H1 (cell line): Measurements from ENCODE around the gene PDIA6. TPM values are rescaled to one million over a fixed set of nuclear protein-coding genes. Genes with fewer than 3 reads are reported as not detected.

Experiments used
- SP4 ChIP-seq: IDR thresholded peaks from 2 replicates; pipeline ENCODE4 v1.6.1; 2012; ENCODE audit warnings: low read length, inconsistent platforms
- polyA plus RNA-seq, 7 experiments: library from polyadenylated mRNA; depleted of rRNA in 3 of 7; stranded (reverse) in 5 of 7; unstranded in 2 of 7; fragments of >200 nt in 5 of 7; fragments of 200-250 nt in 2 of 7; gene quantifications; 1 replicate in 5 of 7; 2 replicates in 1 of 7; 4 replicates in 1 of 7; pipeline versions ENCODE4 v1.2.1 to v1.2.3, GENCODE V29; 2011 to 2013; ENCODE audit warnings: missing spikeins in 2 of 7, mixed read lengths in 2 of 7
- total RNA-seq: library from RNA; stranded (reverse); fragmentation: NEBNext Ultra II Directional; extraction: Animal tissue kit (Norgen Biotek cat#: 25700); gene quantifications from 2 replicates; pipeline ENCODE4 v1.2.1, GENCODE V29; 2021

PDIA6 gene
- total and polyA plus RNA-seq, 2 of the 8 experiments (the other 6 are each of a cell fraction or from before 2014, with no cell fraction given) = 181 to 384 TPM

DNA sequence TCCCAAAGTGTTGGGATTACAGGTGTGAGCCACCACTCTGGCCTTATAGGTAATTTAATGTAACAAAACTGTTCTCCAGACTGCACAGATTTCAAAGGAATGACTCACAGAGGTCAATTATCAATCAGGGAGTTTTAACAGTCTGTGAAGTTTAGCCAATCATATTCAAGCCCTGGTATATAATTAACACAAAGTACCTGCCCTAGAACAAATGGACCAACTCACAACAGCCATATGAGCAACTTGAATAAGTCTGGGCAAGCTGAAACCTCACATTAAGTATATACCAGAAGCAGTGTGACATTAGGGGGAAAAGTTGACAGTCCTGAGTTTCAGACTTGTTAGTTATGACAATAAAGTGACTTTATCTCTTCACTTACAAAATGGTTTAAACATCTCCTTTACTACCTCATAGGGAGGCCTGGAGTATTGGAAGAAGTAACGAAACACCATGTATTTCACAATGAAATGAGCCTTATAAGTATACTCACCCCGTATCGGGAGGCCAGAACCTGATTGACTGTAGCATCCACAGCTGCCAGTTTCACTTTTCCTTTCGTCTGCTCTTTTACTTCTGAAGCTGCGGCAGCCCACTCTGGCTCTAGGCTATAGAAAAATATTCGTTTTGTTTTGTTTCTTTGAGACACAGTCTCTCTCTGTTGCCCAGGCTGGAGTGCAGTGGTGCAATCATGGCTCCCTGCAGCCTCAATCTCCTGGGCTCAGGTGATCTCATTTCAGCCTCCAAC, 22.2 kb downstream of the PDIA6 start (continued):
- TF ChIP-seq SP4 = no peak
